ENCODE results near the gene PVALB.

The PVALB gene

GRCh38 chr22:36860821-36861659, 44.2 kb upstream of the PVALB start, which contains the start of gene NCF4:
TSS of gene NCF4 (plus strand) at chr22:36861006. CDS start at chr22:36861172, 166 bp downstream.
- TF ChIP-seq ZFX (IDR thresholded peaks at IDR 0.05), result no peak
- no peak for TF ChIP-seq CTCF (conservative IDR thresholded peaks at IDR 0.05)
- no peak within 1 kb of the TSS for H3K27ac ChIP-seq

GRCh38 chr22:36860438-36860820, 43.6 kb upstream of the PVALB start:
- TF ChIP-seq ZFX (IDR thresholded peaks at IDR 0.05), result no peak
- no peak overlapping the region for H3K27ac ChIP-seq

- TF ChIP-seq CTCF (conservative IDR thresholded peaks at IDR 0.05), result no peak
- no peak for TF ChIP-seq ZFX (IDR thresholded peaks at IDR 0.05)
- no peak overlapping the region for H3K27ac ChIP-seq
These were observed 43.2 kb upstream of the PVALB start for GRCh38 chr22:36860017-36860416.

GRCh38 chr22:36858966-36859365, 42.1 kb upstream of the PVALB start:
- TF ChIP-seq ZFX (IDR thresholded peaks at IDR 0.05), result no peak
- TF ChIP-seq CTCF (conservative IDR thresholded peaks at IDR 0.05), result no peak
- H3K27ac ChIP-seq, result no peak overlapping the region

GRCh38 chr22:36858156-36858555, 41.3 kb upstream of the PVALB start:
- TF ChIP-seq ZFX (IDR thresholded peaks at IDR 0.05) (no peak), CTCF (conservative IDR thresholded peaks at IDR 0.05) (no peak)
- no peak overlapping the region for H3K27ac ChIP-seq

- no peak overlapping the region for H3K27ac ChIP-seq
- TF ChIP-seq ZFX (IDR thresholded peaks at IDR 0.05), result no peak
- TF ChIP-seq CTCF (conservative IDR thresholded peaks at IDR 0.05), result no peak; the same call in none of the 2 replicates
These were observed 39.9 kb upstream of the PVALB start for GRCh38 chr22:36856792-36857135.

- H3K27ac ChIP-seq, result no peak overlapping the region
- TF ChIP-seq CTCF (conservative IDR thresholded peaks at IDR 0.05) (peak; percentile 100), ZFX (IDR thresholded peaks at IDR 0.05) (no peak)
These were observed 39.4 kb upstream of the PVALB start for GRCh38 chr22:36856121-36856791.

Measured in C4-2B (cell line).